Ovary (tissue), 9 donors: ENCODE data around the gene STAT5B. TPM values are rescaled to one million over a fixed set of nuclear protein-coding genes. Genes with fewer than 3 reads are reported as not detected.
"Not testable (repeated sequence)": the region's sequence is repeated elsewhere in the genome, so short reads cannot be mapped to it uniquely, and the experiment has no call there.

Experiments used
- DNase-seq, 5 donors: peaks; one replicate each; pipeline ENCODE4 v3.0.0-alpha.2; 2019 to 2020
- H3K27ac ChIP-seq, 2 donors: fragments of 200-600 bp; one replicate each; pipeline versions ENCODE4 v1.5.1 to v1.8.0; 2019 to 2022
- H3K27me3 ChIP-seq: fragments of 200-600 bp; one replicate; pipeline ENCODE4 v1.8.0; 2022
- H3K36me3 ChIP-seq: fragments of 200-600 bp; sonication (generic); one replicate; pipeline ENCODE4 v1.5.1; 2019
- H3K4me1 ChIP-seq: one replicate; pipeline ENCODE4 v1.8.1; 2013; ENCODE audit warnings: mild to moderate bottlenecking, moderate library complexity; ENCODE audit not compliant: insufficient read depth
- H3K4me3 ChIP-seq: fragments of 200-600 bp; sonication (generic); one replicate; pipeline ENCODE4 v1.5.1; 2017
- H3K9me3 ChIP-seq, 2 donors: fragments of 200-600 bp in 1 of 2; sonication (generic) in 1 of 2; one replicate each; pipeline versions ENCODE4 v1.5.1 to v1.8.1; 2013 to 2019; ENCODE audit warnings: mild to moderate bottlenecking in 1 of 2, moderate library complexity in 1 of 2
- EP300 ChIP-seq: sonication (generic); formaldehyde crosslinking; IDR thresholded peaks from one replicate; pipeline ENCODE4 v1.6.1; 2017; ENCODE audit warnings: antibody characterized with exemption
- POLR2A ChIP-seq: fragments of 450-650 bp; IDR thresholded peaks from one replicate; pipeline ENCODE4 v1.6.1; 2017; ENCODE audit warnings: antibody characterized with exemption, mild to moderate bottlenecking, moderate library complexity
- WGBS, 3 donors: extraction: QIAGEN DNeasy Blood & Tissue Kit in 1 of 3; methylation state at CpG; one replicate each; pipeline versions ENCODE4 v1.1.5 to v1.1.7; 2013 to 2017; 5-methylcytosine and 5-hydroxymethylcytosine counted together
- intact Hi-C, 4 donors: fragments of 100-400 bp; cut with DNase I; formaldehyde crosslinking; loops; one replicate each; pipeline versions ENCODE4 v1.11.0 to v1.15.1; 2022 to 2023
- polyA plus RNA-seq, 2 donors: library from polyadenylated mRNA; stranded (reverse); fragments of 200-250 nt in 1 of 2; fragments of 350-450 nt in 1 of 2; fragmentation: Illumina TruSeq in 1 of 2; extraction: RNeasy Lipid Tissue Mini Kit (QIAGEN cat#74804) in 1 of 2; gene quantifications; one replicate each; pipeline ENCODE4 v1.2.3, GENCODE V29; 2013 to 2014
- total RNA-seq, 7 donors: library from RNA; depleted of rRNA in 2 of 7; stranded (reverse); fragments of >200 nt in 2 of 7; fragmentation: NEBNext Ultra II Directional in 3 of 7; extraction: Animal tissue kit (Norgen Biotek cat#: 25700) in 3 of 7; gene quantifications; one replicate each; pipeline versions ENCODE4 v1.1.0 to v1.2.4, GENCODE V29; 2016 to 2023
- TF ChIP-seq, protein P1 (sequence below), 3 donors: fragments of 450-650 bp in 2 of 3; fragments of 200-600 bp in 1 of 3; IDR thresholded peaks; one replicate each; pipeline versions ENCODE4 v1.5.1 to v1.8.0; 2016 to 2022; ENCODE audit warnings: antibody characterized with exemption in 3 of 3, mild to moderate bottlenecking in 1 of 3
- donor health status: DM: no; HTN: no; CAD: no; lungs with moderate emphysema.
- donor health status: DM: no; HTN: no; CAD: no.
- donor health status: Bipolar disorder and iron deficiency.
- donor health status: DM: yes; HTN: yes; CAD: no.
- donor health status: DM: no; HTN: no; CAD: no.
- donor health status: DM: yes; HTN: yes; CAD: no.

STAT5B gene
- total and polyA plus RNA-seq, 9 donors = 66.1 to 176 (median 108) TPM

DNA sequence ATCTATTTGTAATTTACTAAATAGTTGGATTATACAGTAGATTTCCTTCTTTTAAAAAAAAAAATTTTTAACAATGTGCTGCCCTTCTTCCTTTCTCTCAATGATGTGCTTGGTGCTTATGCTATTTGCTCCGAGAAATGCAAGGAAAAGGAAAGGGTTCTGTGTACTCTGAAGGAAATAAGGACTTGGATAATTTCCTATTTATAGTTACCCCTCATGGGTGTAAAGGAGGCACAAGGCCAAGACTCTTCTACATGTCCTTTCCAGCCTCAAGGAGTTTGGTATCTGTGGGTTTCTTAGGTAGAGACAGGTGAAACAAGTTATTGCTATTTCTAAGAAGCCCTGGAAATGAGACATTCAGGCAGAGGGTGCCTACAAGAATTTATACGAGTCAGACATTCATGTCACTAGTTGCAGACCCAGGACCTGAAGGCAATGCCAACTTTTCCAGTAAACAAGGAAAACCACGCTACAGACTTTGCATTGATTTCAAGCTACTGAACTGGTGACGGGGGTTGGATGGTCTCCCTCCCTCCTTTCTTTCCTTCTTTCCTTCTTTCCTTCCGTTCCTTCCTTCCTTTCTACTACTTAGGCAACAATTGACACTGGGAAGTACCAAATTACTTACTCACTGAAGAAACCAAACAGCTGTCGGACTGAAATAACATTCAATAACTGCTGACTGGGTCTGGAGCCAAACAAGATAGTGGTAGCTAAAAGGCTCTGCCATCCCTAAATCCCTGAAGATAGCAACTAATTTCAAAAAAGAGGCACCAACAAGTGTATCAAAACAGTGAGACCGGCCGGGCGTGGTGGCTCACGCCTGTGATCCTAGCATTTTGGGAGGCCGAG is 48.1 kb downstream of the STAT5B start:
- 24 to 50% (median 35%) methylated on average over 11 of the region's 11 CpGs for WGBS, 3 donors
- peaks cover 10% of the 10 kb centered on the region for H3K4me1 ChIP-seq
- H3K4me3 ChIP-seq = no peak overlapping the region
- H3K36me3 ChIP-seq = no peaks in the 10 kb centered on the region
- no peaks in the 10 kb centered on the region for H3K27me3 ChIP-seq
- peak overlapping the region in 1 of 2 donors; percentile 44 for H3K27ac ChIP-seq
- no peaks in the 10 kb centered on the region for H3K9me3 ChIP-seq
- intact Hi-C loops = no loop called here
- TF ChIP-seq POLR2A = no peak
- TF ChIP-seq EP300 = no peak
- TF ChIP-seq, protein P1, sequence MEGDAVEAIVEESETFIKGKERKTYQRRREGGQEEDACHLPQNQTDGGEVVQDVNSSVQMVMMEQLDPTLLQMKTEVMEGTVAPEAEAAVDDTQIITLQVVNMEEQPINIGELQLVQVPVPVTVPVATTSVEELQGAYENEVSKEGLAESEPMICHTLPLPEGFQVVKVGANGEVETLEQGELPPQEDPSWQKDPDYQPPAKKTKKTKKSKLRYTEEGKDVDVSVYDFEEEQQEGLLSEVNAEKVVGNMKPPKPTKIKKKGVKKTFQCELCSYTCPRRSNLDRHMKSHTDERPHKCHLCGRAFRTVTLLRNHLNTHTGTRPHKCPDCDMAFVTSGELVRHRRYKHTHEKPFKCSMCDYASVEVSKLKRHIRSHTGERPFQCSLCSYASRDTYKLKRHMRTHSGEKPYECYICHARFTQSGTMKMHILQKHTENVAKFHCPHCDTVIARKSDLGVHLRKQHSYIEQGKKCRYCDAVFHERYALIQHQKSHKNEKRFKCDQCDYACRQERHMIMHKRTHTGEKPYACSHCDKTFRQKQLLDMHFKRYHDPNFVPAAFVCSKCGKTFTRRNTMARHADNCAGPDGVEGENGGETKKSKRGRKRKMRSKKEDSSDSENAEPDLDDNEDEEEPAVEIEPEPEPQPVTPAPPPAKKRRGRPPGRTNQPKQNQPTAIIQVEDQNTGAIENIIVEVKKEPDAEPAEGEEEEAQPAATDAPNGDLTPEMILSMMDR (IDR thresholded peaks at IDR 0.05) = no peak
- no peak for DNase-seq

DNA sequence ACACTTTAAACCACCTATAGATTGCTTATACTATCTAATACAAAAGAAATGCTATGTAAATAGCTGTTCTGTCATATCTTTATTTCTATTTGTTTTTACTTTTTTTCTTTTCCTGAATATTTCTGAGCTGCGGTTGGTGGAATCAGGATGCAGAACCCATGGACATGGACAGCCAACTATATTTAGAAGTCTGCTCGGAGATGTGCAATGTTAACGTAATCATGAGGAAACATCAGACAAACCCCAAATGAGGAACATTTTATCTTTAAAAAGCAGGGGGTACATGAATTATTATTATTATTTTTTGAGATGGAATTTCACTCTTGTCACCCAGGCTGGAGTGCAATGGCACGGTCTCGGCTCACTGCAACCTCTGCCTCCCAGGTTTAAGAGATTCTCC is 50.5 kb downstream of the STAT5B start:
- no peaks in the 10 kb centered on the region for H3K27me3 ChIP-seq
- intact Hi-C loops = no loop called here
- H3K4me1 ChIP-seq = peaks cover 10% of the 10 kb centered on the region

DNA sequence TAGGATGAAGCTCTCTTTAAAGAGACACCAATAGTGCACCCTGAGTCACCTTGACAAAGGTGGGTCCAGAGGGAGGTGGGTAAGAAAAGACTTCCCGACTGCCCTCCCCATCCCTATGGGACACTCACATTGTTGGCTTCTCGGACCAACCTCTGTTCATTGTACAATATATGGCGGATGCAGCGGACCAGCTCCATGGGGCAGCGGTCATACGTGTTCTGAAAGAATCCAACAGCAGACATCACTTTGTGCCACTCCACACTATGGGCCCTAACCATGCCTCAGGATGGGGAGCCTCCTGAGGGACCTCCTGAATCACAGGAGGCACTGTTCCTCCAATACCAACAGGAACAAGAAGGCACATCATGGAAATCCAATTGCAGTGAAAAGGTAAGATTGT is 51.5 kb downstream of the STAT5B start:
- peaks cover 10% of the 10 kb centered on the region for H3K4me1 ChIP-seq
- H3K36me3 ChIP-seq = no peaks in the 10 kb centered on the region
- no peak for DNase-seq
- no peak overlapping the region for H3K27ac ChIP-seq
- WGBS, 3 donors = 94 to 97% (median 96%) methylated on average over 6 of the region's 6 CpGs
- no peaks in the 10 kb centered on the region for H3K9me3 ChIP-seq
- TF ChIP-seq POLR2A (no peak), EP300 (no peak)
- TF ChIP-seq, protein P1 (IDR thresholded peaks at IDR 0.05) = no peak
- intact Hi-C loops = no loop called here
- no peak overlapping the region for H3K4me3 ChIP-seq
- H3K27me3 ChIP-seq = no peaks in the 10 kb centered on the region

More for the DNA sequence above, 50.5 kb downstream of the STAT5B start:
- TF ChIP-seq, protein P1 (IDR thresholded peaks at IDR 0.05) = no peak
- TF ChIP-seq EP300 = no peak
- no peak for TF ChIP-seq POLR2A
- DNase-seq = no peak
- Histone ChIP-seq H3K27ac (no peak overlapping the region), H3K9me3 (no peaks in the 10 kb centered on the region), H3K36me3 (no peaks in the 10 kb centered on the region), H3K4me3 (no peak overlapping the region)
- WGBS, 3 donors = 89 to 97% (median 96%) methylated on average over 5 of the region's 5 CpGs

DNA sequence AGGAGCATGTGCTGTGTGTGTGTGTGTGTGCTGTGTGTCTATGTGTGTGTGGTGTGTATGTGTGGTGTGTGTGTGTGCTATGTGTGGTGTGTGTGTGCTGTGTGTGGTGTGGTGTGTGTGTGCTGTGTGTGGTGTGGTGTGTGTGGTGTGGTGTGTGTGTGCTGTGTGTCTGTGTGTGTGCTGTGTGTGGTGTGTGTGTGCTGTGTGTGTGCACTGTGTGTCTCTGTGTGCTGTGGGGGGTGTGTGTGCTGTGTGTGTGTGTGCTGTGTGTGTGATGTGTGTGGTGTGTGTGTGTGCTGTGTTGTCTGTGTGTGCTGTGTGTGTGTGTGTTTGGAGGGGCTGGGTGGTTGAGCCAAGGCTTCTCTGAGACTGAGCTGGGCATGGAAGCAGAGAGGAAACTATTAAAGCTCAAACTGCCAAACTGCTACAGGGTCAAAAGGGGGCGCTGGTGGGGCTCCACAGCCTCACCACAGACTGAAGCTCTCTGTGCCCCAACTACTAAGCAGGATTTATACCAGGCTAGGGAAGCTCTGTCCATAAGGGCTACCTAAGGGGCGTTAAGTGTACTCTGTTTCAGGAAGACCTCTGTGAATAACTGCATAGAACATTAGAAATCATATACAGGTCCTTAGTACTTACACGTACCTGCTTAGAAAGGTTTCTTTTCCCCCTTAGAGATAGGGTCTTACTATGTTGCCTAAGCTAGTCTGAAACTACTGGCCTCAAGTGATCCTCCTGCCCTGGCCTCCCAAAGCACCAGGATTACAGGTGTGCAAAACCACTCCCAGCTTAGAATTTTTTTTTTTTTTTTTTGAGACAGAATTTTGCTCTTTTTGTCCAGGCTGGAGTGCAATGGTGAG is 54.1 kb downstream of the STAT5B start:
- H3K27me3 ChIP-seq = no peaks in the 10 kb centered on the region
- H3K4me1 ChIP-seq = no peaks in the 10 kb centered on the region
- DNase-seq = no peak
- H3K9me3 ChIP-seq = no peaks in the 10 kb centered on the region
- H3K27ac ChIP-seq = no peak overlapping the region
- intact Hi-C loops = no loop called here
- 49 to 59% (median 59%) methylated on average over 3 of the region's 3 CpGs for WGBS, 3 donors
- no peak overlapping the region for H3K4me3 ChIP-seq
- H3K36me3 ChIP-seq = no peaks in the 10 kb centered on the region
- TF ChIP-seq POLR2A = no peak
- no peak for TF ChIP-seq EP300
- TF ChIP-seq, protein P1 (IDR thresholded peaks at IDR 0.05) = no peak

DNA sequence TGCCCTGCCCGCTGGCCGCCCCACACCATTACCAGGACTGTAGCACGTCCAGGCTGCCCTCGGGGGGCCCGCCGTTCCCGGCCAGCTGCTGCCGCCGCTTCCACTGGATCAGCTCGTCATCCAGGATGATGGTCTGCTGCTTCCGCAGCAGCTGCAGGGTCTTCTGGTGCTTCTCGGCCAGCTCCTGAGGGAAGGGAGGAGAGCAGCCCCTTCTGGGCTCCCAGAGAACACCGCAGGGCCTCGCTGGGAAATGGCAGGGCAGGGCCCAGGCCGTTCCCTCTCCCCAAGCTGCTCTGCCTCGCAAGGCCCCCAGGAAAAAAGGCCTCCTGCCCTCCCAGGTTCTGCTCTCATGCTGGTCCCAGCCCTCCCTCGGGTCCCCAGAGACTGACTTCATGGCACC is 56.9 kb downstream of the STAT5B start:
- H3K27me3 ChIP-seq, DNase-seq, H3K36me3 ChIP-seq, H3K27ac ChIP-seq, H3K9me3 ChIP-seq, H3K4me3 ChIP-seq, intact Hi-C loops, H3K4me1 ChIP-seq: not testable (repeated sequence)
- WGBS, 3 donors = no CpG with 5 or more reads among the region's 17 CpGs
